ENCODE measurements around the gene IMMP2L.

- TF ChIP-seq EZH2 (IDR thresholded peaks at IDR 0.05; ENCODE audit: low read length, unreplicated experiment) (no peak), CTCF (conservative IDR thresholded peaks at IDR 0.05; ENCODE audit: low read depth, low read length) (no peak), EZH2phosphoT487 (IDR thresholded peaks at IDR 0.05; ENCODE audit: borderline replicate concordance, low read length) (no peak)
These were observed 720.3 kb downstream of the IMMP2L start for GRCh38 chr7:110841840-110842545.
